ENCODE data around the gene GLIS2.

GLIS2 gene

GRCh38 chr16:4352843-4353242 is 37.0 kb downstream of the GLIS2 start:
- no peak for DNase-seq (ENCODE audit: low read depth)

- DNase-seq (ENCODE audit: low read depth) = no peak
Observed at GRCh38 chr16:4353675-4354074, 37.8 kb downstream of the GLIS2 start.

GRCh38 chr16:4354512-4355409 is 38.9 kb downstream of the GLIS2 start:
- no peak for DNase-seq (ENCODE audit: low read depth)

GRCh38 chr16:4356820-4357219 is 41.0 kb downstream of the GLIS2 start:
- no peak for DNase-seq (ENCODE audit: low read depth)

- DNase-seq (ENCODE audit: low read depth) = no peak
Observed at GRCh38 chr16:4358236-4358635, 42.4 kb downstream of the GLIS2 start.

- DNase-seq (ENCODE audit: low read depth) = peak; percentile 50
Observed at GRCh38 chr16:4358831-4359561, 43.1 kb downstream of the GLIS2 start.

GRCh38 chr16:4359914-4360313 is 44.0 kb downstream of the GLIS2 start:
- DNase-seq (ENCODE audit: low read depth) = no peak

GRCh38 chr16:4360538-4361021 is 44.7 kb downstream of the GLIS2 start:
- DNase-seq (ENCODE audit: low read depth) = peak; percentile 44

GRCh38 chr16:4361033-4361943 is 45.4 kb downstream of the GLIS2 start:
- no peak for DNase-seq (ENCODE audit: low read depth)

GRCh38 chr16:4361944-4362311 is 46.1 kb downstream of the GLIS2 start:
- no peak for DNase-seq (ENCODE audit: low read depth)

- no peak for DNase-seq (ENCODE audit: low read depth)
Observed at GRCh38 chr16:4362476-4363135, 46.7 kb downstream of the GLIS2 start.

- DNase-seq (ENCODE audit: low read depth) = no peak
Observed at GRCh38 chr16:4364196-4365013, 48.5 kb downstream of the GLIS2 start.

- no peak for DNase-seq (ENCODE audit: low read depth)
Observed at GRCh38 chr16:4365014-4365406, 49.1 kb downstream of the GLIS2 start.

- no peak for DNase-seq (ENCODE audit: low read depth)
Observed at GRCh38 chr16:4365615-4366014, 49.7 kb downstream of the GLIS2 start.

- no peak for DNase-seq (ENCODE audit: low read depth)
Observed at GRCh38 chr16:4366016-4366415, 50.1 kb downstream of the GLIS2 start.

- DNase-seq (ENCODE audit: low read depth) = no peak
Observed at GRCh38 chr16:4367393-4367856, 51.6 kb downstream of the GLIS2 start.

- DNase-seq (ENCODE audit: low read depth) = peak; percentile 74
Observed at GRCh38 chr16:4369007-4369733, 53.3 kb downstream of the GLIS2 start.

GRCh38 chr16:4370151-4370550 is 54.3 kb downstream of the GLIS2 start:
- DNase-seq (ENCODE audit: low read depth) = no peak

GRCh38 chr16:4370570-4371356 is 54.9 kb downstream of the GLIS2 start:
- peak; percentile 84 for DNase-seq (ENCODE audit: low read depth)

Data from EH (cell line).